ENCODE data around the gene STAG2.

DNA sequence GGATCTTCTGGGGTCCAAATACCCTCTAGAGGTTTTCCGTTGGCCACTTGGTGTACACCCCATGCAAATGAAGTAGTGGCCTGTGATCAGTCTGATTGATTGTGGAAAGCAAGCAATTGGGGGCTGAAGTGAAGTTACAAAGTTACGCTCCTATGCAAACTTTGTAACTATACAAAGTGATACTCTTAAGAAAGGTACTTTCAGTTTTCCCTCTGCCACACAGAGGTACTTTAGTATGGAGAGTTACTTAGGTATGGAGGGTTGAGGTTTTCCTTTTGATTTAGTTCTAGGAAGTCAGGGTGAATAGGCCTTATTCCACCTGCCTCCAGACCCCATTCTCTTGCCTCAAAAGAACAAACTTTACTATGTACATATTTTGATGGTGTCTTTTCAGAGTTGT lies 28.7 kb downstream of the STAG2 start:
- TF ChIP-seq MYNN (CRISPR knock-in tag; IDR thresholded peaks at IDR 0.05; ENCODE audit: low read depth) (no peak), ZNF670 (CRISPR knock-in tag; IDR thresholded peaks at IDR 0.05; ENCODE audit: borderline replicate concordance) (no peak), TRIM24 (CRISPR knock-in tag; IDR thresholded peaks at IDR 0.05) (no peak), ELF4 (CRISPR knock-in tag; IDR thresholded peaks at IDR 0.05; ENCODE audit: borderline replicate concordance) (no peak), MED8 (CRISPR knock-in tag; IDR thresholded peaks at IDR 0.05; ENCODE audit: insufficient replicate concordance) (no peak)
- TF ChIP-seq, protein P1, sequence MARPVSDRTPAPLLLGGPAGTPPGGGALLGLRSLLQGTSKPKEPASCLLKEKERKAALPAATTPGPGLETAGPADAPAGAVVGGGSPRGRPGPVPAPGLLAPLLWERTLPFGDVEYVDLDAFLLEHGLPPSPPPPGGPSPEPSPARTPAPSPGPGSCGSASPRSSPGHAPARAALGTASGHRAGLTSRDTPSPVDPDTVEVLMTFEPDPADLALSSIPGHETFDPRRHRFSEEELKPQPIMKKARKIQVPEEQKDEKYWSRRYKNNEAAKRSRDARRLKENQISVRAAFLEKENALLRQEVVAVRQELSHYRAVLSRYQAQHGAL (CRISPR knock-in tag; IDR thresholded peaks at IDR 0.05; ENCODE audit: not compliant biosample characterization), result no peak

All from HepG2 (cell line).